Measurements from ENCODE around the gene TSACC. TPM values are rescaled to one million over a fixed set of nuclear protein-coding genes. Genes with fewer than 3 reads are reported as not detected.

The TSACC gene
- total and polyA plus RNA-seq, 10 of the 15 experiments (the other 5 are each of a cell fraction or from before 2014, with no cell fraction given) = 0.25 to 2.8 (median 0.92) TPM; not detected in 4

GRCh38 chr1:156359973-156360372, 21.6 kb downstream of the TSACC start:
- no peaks in the 10 kb centered on the region for H4K20me1 ChIP-seq (ENCODE audit: control insufficient read depth, insufficient read depth)
- TF ChIP-seq SRF (IDR thresholded peaks at IDR 0.05; ENCODE audit: low read depth in 2 of 2, low read length in 2 of 2) = no peak
- TF ChIP-seq, protein P1, sequence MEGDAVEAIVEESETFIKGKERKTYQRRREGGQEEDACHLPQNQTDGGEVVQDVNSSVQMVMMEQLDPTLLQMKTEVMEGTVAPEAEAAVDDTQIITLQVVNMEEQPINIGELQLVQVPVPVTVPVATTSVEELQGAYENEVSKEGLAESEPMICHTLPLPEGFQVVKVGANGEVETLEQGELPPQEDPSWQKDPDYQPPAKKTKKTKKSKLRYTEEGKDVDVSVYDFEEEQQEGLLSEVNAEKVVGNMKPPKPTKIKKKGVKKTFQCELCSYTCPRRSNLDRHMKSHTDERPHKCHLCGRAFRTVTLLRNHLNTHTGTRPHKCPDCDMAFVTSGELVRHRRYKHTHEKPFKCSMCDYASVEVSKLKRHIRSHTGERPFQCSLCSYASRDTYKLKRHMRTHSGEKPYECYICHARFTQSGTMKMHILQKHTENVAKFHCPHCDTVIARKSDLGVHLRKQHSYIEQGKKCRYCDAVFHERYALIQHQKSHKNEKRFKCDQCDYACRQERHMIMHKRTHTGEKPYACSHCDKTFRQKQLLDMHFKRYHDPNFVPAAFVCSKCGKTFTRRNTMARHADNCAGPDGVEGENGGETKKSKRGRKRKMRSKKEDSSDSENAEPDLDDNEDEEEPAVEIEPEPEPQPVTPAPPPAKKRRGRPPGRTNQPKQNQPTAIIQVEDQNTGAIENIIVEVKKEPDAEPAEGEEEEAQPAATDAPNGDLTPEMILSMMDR (IDR thresholded peaks at IDR 0.05 in 2 of 3, conservative IDR thresholded peaks at IDR 0.05 in 1 of 3; ENCODE audit: control insufficient read depth in 2 of 3, extremely low read depth in 1 of 3, insufficient read depth in 1 of 3, low read depth in 3 of 3, low read length in 3 of 3) = peak in 2 of 3 experiments; percentile 10 to 30; a peak in 1 of 6 replicates
- no peak for TF ChIP-seq IRF4 (IDR thresholded peaks at IDR 0.05; ENCODE audit: low read depth, low read length)
- 0 out of 2 replicates have a peak, but pooled peaks have one; percentile 4 for TF ChIP-seq RAD21 (IDR thresholded peaks at IDR 0.05; ENCODE audit: insufficient read depth, low read depth, low read length)
- TF ChIP-seq ZNF622 (IDR thresholded peaks at IDR 0.05) = no peak
- H3K27me3 ChIP-seq (replicated peaks in 1 of 2; ENCODE audit: control insufficient read depth in 2 of 2, insufficient read depth in 2 of 2, low read length in 1 of 2) = peaks cover 2% of the 10 kb centered on the region in 2 experiments; a peak in 2 of 4 replicates
- intact Hi-C loops (cut with micrococcal nuclease; ENCODE audit: unreplicated experiment) (no loop called here), in situ Hi-C loops (cut with MboI) (no loop called here)
- H3K9me3 ChIP-seq (replicated peaks; ENCODE audit: control insufficient read depth, insufficient read depth, low read length) = no peaks in the 10 kb centered on the region
- H3K27ac ChIP-seq (ENCODE audit: control insufficient read depth, insufficient read depth) = no peak overlapping the region
- SMC1A ChIA-PET (ENCODE audit: uncharacterized antibody, unreplicated experiment) = interaction anchor here (1.0 to 2.0 kb wide), 3 partner anchors 25 to 86 kb away, joined by 3 to 8 read pairs (median 3); no protein-coding TSS in a partner anchor
- H3K4me3 ChIP-seq = no peak overlapping the region
- H2AFZ ChIP-seq (ENCODE audit: control insufficient read depth, low read depth, low read length) = no peak overlapping the region
- no peaks in the 10 kb centered on the region for H3K79me2 ChIP-seq (ENCODE audit: control insufficient read depth, insufficient read depth, low read length)
- H3K4me2 ChIP-seq (ENCODE audit: control insufficient read depth, insufficient read depth) = no peak overlapping the region
- no peaks in the 10 kb centered on the region for H3K36me3 ChIP-seq (ENCODE audit: control insufficient read depth in 2 of 2, insufficient read depth in 2 of 2, low read length in 1 of 2)
- POLR2A ChIA-PET = no interaction called here
- CTCF ChIA-PET = interaction anchor here (0.8 to 3.2 kb wide), 15 partner anchors 11 to 249 kb away, joined by 3 to 25 read pairs (median 4); partner anchors contain the start of genes CCT3, TMEM79 and TSACC
- H3K4me1 ChIP-seq (ENCODE audit: control insufficient read depth, insufficient read depth, low read length) = 0 out of 2 replicates have a peak, but pooled peaks cover 2% of the 10 kb centered on the region
- FAIRE-seq (no peak), DNase-seq (ENCODE audit: low read depth, low spot score) (no peak), ATAC-seq (no peak)
- 18% methylated on average over 6 of the region's 6 CpGs for WGBS (ENCODE audit: insufficient coverage, insufficient replicate concordance, low lambda C conversion rate, missing lambda C conversion rate)
- H3K9ac ChIP-seq (ENCODE audit: control insufficient read depth, insufficient read depth, low read length) = no peak overlapping the region
- RAD21 ChIA-PET (ENCODE audit: unreplicated experiment) = interaction anchor here (0.9 to 1.5 kb wide), 4 partner anchors 17 to 86 kb away, joined by 3 to 4 read pairs (median 4); no protein-coding TSS in a partner anchor
- BruUV-seq (replicated peaks) = no TSS peak

Measured in GM12878 (cell line).